Ureter (tissue), 1 donor: ENCODE results near the gene GPR137. TPM values are rescaled to one million over a fixed set of nuclear protein-coding genes. Genes with fewer than 3 reads are reported as not detected.

Experiments used
- DNase-seq: peaks from one replicate; pipeline ENCODE4 v3.0.0-alpha.2; 2020; ENCODE audit warnings: low spot score
- total RNA-seq: library from RNA; stranded (reverse); gene quantifications from one replicate; pipeline ENCODE4 v1.2.4, GENCODE V29; 2023
- donor health status: DM: yes; HTN: yes; CAD: no.

GPR137 gene
- total RNA-seq, 1 donor from 2014 or later, result 31.0 TPM

DNA sequence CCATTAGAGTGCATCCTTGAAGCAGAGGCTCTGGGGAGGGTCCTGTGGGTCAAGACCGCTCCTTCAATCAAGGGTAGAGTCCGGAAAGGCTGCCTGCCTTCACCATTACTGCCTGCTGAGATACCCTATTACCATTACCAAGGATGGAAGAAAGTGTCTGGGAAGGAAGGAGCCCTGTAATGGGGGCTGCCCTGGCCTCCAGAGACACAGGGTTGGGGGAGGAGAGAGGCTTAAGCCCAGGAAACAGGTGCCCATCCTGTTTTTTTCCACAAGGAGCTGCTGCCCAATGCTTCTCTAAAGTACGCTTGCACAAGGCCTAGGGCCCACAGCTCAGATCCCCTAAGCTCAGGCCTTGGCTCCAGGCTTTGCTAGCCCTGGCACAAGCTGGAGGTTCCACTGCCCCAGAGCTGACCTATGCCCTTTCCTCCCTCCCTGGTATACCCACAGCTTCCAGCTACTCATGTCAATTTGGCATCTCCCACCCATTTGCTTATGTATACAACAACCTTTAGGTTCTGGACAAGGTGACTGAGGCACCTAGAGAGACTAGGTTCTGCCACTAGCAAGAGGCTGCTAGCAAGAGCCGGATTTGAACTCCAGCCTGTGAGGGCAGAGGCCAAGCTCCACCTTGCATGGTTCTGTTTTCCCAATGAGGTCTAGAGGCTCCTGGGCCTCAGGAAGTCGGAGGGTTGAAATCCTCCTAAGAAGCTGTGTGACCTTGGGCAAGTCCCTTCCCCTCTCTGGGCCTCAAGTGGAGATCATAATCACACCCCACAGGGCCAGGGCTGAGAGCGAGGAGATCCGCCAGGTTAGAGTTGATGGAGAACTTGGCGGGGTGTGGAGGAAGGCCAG lies 35.9 kb upstream of the GPR137 start:
- DNase-seq, result no peak

DNA sequence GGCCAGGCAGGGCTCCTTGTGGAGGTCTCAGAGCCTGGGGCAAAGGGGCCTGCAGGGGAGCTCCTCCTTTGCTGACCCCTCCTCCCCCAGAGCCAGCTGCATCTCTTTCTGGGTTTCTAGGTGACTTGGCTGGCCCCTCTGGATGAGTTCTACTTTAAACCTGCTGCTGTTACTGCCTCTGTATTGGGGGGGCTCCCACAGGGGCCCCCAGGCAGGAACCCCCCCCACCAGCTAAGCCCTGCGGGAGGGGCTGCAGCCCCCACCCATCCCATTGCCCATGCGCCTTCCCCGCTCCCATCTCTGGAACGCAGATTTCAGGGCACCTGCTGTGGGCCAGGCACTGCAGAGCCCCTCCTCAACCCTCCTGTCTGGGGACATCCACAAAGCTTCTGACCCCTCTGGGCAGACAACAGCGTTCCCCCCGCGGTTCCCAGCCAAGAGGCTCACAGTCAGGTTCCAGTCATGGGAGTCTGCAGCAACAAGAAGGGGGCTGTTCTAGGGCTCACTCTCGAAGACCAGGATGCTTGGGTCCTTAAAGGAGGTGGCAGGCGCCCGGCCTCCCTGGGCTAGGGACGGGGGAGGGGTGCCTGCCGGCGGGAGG lies 35.1 kb upstream of the GPR137 start:
- no peak for DNase-seq

DNA sequence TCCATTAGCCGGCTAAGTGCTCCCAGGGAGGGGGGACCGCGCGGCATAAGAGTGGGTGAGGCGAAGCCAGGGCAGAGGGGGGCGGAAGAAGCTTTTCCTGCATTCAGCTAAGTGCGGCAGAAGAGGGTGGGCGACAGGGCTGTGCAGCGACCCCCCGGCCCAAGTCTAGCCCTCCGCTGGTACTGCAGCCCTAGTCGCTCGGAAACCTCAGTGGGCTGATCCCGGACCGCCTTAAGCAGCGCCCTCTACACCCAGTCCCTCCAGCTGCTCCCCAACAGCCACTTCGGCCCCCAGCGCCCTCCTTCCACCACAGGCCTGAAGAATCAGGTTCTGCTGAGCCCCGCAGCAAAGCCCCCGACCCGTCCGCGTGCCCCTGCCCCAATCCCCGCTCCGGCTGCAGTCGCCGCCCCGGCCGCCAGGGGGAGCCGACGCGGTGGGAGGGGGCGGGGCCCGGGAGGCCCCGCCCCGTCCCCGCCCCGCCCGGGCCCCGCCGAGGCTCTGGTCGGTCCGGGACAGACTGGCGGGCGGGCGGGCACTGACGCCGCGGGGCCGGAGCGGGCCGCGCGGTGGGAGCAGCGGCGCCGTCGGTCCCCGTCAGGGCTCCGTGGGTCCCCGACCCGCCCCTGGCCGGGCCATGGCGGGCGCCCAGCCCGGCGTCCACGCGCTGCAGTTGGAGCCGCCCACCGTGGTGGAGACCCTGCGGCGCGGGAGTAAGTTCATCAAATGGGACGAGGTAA lies 34.5 kb upstream of the GPR137 start, which contains the start of gene PLCB3:
Gene PLCB3, plus strand, starts transcription at position 515 of the 737 bp plus-strand sequence. Its CDS starts 120 bp downstream, at position 635.
- no peak for DNase-seq

DNA sequence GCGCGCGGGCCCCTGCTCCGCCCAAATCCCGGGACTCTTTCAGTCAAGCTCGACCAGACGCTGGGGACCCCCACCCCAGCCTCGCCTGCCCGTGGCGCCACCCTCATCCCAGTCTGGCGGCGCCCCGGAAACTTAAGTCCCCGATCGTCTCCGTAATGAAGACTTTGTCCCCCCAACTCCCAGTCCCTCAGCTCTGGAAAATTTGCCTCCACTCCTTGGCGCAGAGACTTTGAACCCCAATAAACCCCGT lies 34.0 kb upstream of the GPR137 start:
- no peak for DNase-seq

DNA sequence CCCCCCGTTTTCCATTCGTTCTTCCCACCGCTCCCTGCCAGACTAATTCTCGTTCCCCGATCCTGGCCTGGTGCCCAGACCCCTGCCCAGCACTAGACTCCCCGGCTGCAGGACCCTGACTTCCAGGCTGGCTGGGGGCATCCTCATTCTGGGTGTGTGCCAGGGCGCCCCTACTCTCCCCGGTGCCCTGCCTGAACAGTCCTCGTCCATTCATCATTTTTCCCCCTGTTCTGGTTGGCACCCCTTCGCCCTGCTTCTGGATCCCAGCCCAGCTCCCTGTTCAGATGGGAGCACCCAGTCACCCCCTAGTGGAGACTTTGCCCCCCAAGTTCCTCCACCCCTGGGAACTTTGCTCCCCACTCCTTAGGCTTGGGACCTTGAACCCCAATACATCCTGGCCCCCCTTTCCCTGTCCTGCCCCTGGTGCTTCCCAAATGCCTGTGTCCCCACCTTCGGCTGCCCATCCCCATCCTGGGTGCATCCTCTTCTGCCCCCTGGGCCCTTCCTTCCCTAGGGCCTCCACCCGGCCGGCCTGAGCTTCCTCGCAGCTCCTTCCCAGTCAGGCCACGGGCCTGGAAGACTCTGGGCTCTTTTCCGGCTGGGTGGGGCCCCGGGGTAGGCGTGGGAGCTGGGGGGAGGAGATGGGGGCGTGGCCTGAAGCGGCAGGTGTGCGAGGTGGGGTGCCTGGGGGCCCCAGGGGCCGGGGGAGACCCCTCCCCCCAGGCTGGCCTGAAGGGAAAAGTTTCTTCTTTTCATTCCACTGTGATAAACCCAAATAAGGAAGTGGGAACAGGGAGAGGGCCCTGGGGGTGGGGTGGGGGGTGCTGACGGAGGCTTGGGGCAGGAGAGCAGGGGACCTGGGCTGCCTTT lies 33.4 kb upstream of the GPR137 start:
- DNase-seq, result no peak

DNA sequence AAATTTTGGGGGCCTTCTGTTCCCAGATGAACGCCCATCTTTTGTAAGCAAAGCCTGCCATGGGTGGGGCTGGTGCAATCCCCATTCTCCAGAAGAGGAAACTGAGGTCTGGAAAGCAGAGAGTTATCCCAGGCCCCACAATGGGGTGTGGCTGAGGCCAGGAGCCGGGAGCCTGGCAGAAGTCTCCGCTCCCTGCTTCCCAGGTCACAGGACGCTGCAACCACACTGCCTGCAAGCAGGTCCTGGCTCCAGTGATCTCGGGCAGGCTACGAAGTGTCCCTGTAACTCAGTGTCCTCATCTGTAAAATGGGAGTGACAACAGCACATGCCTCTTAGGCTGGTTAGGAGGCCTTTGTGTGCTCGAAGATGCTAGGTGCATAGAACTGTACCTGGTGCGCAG lies 32.6 kb upstream of the GPR137 start:
- no peak for DNase-seq

DNA sequence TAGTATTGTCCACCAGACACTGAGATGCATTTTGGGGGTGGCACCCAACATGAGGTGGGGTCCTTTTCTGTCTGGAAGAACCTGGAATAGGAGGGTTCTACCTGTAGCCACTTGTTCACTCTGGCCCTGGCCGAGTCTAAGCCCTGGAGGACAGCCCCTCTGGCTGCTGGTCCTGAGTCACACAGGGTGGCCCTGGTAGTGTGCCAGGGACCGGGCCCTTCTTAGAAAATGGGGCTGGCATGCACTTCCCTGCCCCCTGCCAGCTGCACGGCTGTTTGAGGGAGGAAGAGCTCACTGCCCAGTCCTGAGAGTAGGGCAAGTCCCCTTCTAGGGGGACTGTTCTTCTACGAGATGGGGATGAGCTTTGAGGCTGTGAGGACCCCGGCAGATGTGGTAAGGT lies 32.2 kb upstream of the GPR137 start:
- DNase-seq, result no peak

DNA sequence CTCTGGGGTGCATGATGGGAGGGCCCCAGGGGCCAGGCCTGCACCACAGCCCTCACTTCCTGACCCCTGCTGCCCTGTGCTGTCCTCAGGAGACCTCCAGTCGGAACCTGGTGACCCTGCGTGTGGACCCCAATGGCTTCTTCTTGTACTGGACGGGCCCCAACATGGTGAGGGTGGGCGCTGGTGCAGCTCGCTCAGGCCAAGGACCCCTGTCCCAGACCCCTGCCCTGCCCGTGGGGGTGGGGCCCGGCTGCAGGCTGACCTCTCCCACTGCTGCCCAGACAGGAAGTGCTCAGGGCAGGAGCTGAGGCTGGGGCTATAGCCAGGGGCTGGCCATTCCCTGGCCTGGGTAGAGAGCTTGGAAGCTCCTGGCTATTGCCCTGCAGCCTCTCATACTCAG lies 31.3 kb upstream of the GPR137 start:
- DNase-seq, result no peak

DNA sequence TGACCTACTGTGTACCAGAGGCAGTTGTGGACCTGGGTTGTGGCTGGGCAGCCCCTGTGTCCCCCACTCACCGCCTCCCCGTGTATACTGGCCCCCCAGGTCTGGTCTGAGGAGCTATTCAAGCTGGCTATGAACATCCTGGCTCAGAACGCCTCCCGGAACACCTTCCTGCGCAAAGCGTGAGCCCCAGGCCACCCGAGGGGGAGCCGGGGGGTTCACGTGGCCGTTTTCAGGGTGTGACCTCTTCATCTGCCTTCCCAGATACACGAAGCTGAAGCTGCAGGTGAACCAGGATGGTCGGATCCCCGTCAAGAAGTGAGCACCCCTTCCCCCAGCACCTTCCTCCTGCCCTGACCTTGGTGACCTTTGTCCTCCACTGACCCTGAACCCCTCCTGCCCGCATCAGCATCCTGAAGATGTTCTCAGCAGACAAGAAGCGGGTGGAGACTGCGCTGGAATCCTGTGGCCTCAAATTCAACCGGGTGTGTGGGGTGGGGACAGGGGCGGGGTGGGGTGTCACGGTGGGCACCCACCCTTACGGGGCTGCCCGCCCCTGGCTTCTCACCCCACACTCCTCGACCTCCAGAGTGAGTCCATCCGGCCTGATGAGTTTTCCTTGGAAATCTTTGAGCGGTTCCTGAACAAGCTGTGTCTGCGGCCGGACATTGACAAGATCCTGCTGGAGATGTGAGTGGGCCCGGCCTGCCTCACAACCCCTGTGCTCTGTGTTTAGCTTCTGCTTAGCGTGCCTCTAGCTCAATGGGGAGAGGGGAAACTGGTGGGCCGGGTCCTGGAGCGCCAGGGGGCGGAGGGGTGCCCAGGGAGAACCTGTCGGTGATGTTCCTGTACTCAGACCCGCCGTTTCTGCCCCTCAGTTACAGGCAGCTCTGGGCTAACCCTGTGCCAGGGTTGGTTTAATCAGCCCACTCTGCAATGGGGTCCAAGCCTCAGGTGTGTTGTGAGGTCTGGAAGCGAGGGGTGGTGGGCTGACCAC lies 30.2 kb upstream of the GPR137 start:
- no peak for DNase-seq

DNA sequence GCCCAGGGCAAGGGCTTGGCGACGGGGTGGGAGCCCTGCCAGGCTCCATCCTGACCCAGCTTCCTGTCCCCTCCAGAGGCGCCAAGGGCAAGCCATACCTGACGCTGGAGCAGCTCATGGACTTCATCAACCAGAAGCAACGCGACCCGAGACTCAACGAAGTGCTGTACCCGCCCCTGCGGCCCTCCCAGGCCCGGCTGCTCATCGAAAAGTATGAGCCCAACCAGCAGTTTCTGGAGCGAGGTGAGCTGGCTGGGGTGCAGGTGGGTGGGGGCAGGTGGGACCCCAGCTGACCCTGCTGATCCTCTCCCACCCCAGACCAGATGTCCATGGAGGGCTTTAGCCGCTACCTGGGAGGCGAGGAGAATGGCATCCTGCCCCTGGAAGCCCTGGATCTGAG lies 29.3 kb upstream of the GPR137 start:
- DNase-seq, result no peak

DNA sequence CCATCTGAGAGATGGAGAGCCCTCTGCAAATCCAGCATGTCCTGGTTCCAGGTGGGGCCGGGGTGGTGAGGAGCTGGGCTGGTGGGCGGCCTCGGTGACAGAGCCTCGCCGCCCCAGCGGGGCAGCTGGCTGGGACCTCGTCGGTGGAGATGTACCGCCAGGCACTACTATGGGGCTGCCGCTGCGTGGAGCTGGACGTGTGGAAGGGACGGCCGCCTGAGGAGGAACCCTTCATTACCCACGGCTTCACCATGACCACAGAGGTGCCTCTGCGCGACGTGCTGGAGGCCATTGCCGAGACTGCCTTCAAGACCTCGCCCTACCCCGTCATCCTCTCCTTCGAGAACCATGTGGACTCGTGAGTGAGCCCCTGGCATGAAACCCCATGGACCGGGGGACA lies 27.3 kb upstream of the GPR137 start:
- DNase-seq, result no peak

DNA sequence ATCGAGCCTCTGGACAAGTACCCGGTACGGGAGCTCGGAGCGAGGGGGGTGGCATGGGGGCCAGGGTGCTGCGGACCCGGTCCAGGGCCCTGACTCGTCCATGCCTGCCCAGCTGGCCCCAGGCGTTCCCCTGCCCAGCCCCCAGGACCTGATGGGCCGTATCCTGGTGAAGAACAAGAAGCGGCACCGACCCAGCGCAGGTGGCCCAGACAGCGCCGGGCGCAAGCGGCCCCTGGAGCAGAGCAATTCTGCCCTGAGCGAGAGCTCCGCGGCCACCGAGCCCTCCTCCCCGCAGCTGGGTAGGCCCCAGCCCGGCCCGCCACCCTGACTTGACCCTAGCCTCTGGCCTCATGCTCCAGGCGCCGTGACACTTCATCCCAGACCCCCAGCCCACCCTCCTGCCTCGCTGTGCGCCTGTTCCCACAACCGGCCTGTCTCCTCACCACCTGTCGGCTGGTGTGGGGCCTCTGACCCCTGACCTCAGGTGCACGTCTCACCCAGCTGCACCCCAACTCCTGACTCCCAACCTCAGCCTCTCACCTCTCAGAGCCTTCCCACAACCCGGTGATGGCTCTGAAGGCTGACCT lies 26.6 kb upstream of the GPR137 start:
- no peak for DNase-seq

DNA sequence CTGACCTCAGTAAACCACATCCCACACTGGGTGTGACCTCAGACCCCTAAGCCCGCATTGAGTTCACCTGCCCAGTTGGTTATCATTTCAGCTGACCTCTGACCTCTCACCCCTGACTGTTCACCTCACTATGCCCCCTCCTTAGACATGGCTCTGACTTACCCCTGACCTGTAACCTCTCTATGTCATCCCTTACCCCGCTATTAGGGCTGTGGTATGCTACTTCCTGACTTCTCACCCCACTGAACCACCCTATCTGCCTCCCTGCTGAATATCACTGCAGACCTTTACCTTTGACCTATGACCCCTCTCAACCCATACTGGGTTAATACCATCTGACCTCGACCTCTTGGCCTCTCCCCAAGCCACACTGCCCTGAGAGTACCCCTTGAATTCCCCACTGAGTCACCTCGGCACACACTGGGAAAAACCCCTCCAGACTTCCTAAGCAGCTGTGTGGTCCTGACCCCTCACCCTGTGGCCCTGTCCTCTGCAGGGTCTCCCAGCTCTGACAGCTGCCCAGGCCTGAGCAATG lies 26.0 kb upstream of the GPR137 start:
- no peak for DNase-seq

DNA sequence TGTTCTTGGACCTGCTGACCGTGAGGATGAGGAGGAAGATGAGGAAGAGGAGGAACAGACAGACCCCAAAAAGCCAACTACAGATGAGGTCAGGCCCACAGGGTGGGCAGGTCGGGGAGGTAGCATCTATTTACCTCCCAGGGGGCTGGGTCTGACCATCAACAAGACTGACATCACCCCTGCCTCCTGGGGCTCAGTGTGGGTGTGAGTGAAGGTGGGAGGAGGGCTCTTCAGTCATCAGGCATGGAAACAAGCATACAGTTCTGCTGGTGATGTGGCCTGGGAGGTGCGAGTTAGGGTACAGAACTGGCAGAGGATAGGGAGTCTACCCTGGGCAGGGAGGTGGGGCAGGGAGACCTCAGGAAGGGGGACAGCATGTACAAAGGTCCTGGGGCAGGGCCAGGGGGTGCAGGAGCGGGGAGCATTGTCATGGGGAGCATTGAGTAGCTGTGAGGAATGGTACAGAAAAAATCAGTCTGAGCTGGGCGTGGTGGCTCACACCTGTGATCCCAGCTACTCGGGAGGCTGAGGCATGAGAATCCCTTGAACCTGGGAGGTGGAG lies 25.4 kb upstream of the GPR137 start:
- DNase-seq, result no peak

DNA sequence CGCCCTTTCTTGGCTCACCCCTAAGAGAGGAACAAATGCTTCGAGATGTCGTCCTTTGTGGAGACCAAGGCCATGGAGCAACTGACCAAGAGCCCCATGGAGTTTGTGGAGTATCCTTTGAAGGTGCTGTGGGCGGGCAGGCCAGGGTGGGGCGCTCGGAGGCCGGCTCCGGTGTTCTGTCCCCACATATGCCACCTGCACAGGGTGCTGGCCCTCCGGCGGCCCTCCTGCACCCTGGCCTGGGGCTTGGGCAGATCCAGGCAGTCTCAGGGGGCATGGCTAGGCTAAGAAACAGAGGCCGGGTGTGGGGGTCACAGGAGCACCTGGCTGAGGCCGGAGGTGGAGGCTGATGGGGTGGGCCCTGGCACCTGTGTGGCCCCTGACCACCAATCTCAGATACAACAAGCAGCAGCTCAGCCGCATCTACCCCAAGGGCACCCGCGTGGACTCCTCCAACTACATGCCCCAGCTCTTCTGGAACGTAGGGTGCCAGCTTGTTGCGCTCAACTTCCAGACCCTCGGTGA lies 24.0 kb upstream of the GPR137 start:
- DNase-seq, result no peak

DNA sequence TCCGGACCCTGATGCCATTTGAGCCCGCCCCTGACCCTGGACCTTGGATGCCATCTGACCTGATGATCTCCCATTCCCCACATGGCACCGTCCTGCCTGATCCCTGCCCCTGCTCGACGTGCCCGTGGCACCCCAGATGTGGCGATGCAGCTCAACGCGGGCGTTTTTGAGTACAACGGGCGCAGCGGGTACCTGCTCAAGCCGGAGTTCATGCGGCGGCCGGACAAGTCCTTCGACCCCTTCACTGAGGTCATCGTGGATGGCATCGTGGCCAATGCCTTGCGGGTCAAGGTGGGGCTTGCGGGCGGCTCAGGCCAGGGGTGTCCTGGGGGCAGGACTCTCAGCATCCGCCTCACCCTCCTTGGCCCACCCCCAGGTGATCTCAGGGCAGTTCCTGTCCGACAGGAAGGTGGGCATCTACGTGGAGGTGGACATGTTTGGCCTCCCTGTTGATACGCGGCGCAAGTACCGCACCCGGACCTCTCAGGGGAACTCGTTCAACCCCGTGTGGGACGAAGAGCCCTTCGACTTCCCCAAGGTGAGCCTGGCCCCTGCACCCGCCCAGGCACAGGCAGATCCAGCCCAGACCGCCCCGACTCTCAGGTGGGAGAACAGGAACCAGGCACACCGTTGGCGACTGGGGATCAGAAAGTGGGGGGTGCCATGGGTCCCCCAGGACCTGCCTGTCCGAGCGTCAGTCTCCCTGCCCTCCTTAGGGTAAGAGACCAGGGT lies 23.2 kb upstream of the GPR137 start:
- no peak for DNase-seq

DNA sequence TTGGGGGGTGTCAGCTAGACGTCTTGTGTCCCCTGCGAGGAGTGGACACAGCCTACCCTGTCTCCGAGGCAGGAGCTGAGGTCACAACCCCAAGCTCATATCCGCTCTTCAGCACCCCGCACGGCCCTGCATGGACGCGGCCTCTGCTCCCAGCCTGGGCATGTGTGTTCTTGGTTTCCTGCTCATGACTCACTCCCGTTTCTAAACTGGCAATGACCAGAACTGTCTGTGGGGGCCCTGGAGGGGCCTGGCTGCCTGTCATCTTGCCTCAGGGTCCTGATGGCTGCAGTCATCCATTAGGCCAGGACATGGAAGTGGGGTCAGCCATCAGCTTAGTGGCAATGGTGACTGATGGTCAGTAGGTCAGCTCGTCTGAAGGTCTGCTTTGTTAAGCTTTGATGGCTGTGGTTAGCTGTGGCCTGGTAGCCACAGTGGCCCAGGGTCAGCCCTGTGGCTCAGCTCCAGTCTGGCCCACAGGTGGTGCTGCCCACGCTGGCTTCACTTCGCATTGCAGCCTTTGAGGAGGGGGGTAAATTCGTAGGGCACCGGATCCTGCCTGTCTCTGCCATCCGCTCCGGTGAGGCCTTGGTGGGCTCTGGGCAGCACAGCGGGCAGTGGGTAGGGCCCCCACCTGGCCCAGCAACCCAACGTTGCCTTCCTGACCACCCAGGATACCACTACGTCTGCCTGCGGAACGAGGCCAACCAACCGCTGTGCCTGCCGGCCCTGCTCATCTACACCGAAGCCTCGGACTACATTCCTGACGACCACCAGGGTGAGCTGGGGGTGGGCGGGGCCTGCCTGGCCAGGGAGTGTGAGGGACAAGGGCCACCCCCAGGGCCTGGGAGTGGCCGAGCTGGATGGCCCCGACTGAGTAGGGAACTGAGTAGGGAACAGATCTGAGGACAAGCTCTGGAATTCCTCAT lies 22.4 kb upstream of the GPR137 start:
- DNase-seq, result no peak

DNA sequence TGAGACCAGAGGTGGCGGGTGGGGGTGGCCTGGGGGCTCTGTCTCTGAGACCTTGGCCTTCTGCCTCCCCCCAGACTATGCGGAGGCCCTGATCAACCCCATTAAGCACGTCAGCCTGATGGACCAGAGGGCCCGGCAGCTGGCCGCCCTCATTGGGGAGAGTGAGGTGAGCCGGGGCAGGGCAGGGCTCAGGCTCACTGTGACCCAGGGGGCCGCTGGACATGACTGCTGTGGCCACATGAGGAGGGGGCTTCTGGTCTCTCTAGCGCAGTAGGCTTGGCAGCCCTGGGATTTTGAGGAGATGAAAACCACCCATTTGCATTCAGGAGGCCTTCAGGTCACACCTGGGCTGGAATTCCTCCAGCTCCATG lies 21.7 kb upstream of the GPR137 start:
- no peak for DNase-seq
